Hepatocyte (in vitro differentiated cells): ENCODE results near the gene CAV2. TPM values are rescaled to one million over a fixed set of nuclear protein-coding genes. Genes with fewer than 3 reads are reported as not detected.

ENCODE experiments used
- polyA plus RNA-seq: library from polyadenylated mRNA; unstranded; fragments of >200 nt; fragmentation: Nextera tagmentation; extraction: Ambion mirVana; gene quantifications from 2 replicates; pipeline ENCODE4 v1.2.1, GENCODE V29; 2016
- total RNA-seq: library from RNA; depleted of rRNA; stranded (reverse); fragments of >200 nt; gene quantifications from 2 replicates; pipeline ENCODE4 v1.2.3, GENCODE V29; 2014

Gene CAV2
- total and polyA plus RNA-seq, 2 experiments from 2014 or later: 49.2 to 53.0 TPM

Other genes starting within 250 kb of the CAV2 start
- gene CAV1, start 25.3 kb downstream of the CAV2 start, total RNA-seq: 36.0 and 47.8 TPM in 2 replicates
- 43.3 and 60.2 TPM in 2 replicates for gene CAV1, start 25.3 kb downstream of the CAV2 start, polyA plus RNA-seq
- gene MET, start 172.5 kb downstream of the CAV2 start, total RNA-seq: 29.3 and 35.7 TPM in 2 replicates
- gene MET, start 172.5 kb downstream of the CAV2 start, polyA plus RNA-seq: 6.5 and 12.7 TPM in 2 replicates